B cell (primary cell): ENCODE measurements around the gene DDRGK1. TPM values are rescaled to one million over a fixed set of nuclear protein-coding genes. Genes with fewer than 3 reads are reported as not detected.

Source experiments
- ATAC-seq: fragments of 200-7000 bp; cut with Tn5 transposase; one replicate; pipeline ENCODE4 v1.10.0; 2021; ENCODE audit warnings: low read depth, mild to moderate bottlenecking, moderate number of reproducible peaks, moderate library complexity
- CTCF ChIA-PET: fragments of 350-600 bp; sonication (Branson Sonifier 250); formaldehyde crosslinking; loops from one replicate; lab custom pipeline; 2021; ENCODE audit warnings: antibody characterized with exemption, inconsistent platforms; lab: Charles Lee
- POLR2A ChIA-PET: fragments of 350-600 bp; sonication (Branson Sonifier 250); formaldehyde crosslinking; loops from one replicate; lab custom pipeline; 2021; ENCODE audit warnings: antibody characterized with exemption; lab: Charles Lee
- DNase-seq: peaks from one replicate; pipeline ENCODE4 v3.0.0; 2013
- H2AFZ ChIP-seq: 2 replicates; pipeline ENCODE4 v1.6.1; 2012; ENCODE audit warnings: mild to moderate bottlenecking, low read depth, low read length; ENCODE audit not compliant: insufficient read depth, poor library complexity, severe bottlenecking
- H3K27ac ChIP-seq, 2 donors: 1 replicate in 1 of 2; 2 replicates in 1 of 2; pipeline ENCODE4 v1.5.1; 2012 to 2013; ENCODE audit warnings: low read length in 2 of 2, mild to moderate bottlenecking in 2 of 2, moderate library complexity in 1 of 2
- H3K27me3 ChIP-seq, 4 experiments: fragments of 200-600 bp in 1 of 4; sonication (generic) in 1 of 4; replicated peaks in 1 of 4; 1 replicate in 2 of 4; 2 replicates in 2 of 4; pipeline versions ENCODE4 v1.6.1 to v1.7.0; 2013 to 2016; ENCODE audit warnings: low read length in 3 of 4, mild to moderate bottlenecking in 2 of 4, mixed read lengths in 1 of 4, moderate library complexity in 1 of 4; ENCODE audit not compliant: insufficient read depth in 4 of 4, control insufficient read depth in 3 of 4; ENCODE audit errors: control extremely low read depth in 1 of 4
- H3K36me3 ChIP-seq, 2 experiments: replicated peaks in 1 of 2; 1 replicate in 1 of 2; 2 replicates in 1 of 2; pipeline versions ENCODE4 v1.6.1 to v1.7.1; 2013; ENCODE audit warnings: low read length in 1 of 2; ENCODE audit not compliant: insufficient read depth in 2 of 2, control insufficient read depth in 1 of 2; ENCODE audit errors: control extremely low read depth in 1 of 2, extremely low read depth in 1 of 2
- H3K4me1 ChIP-seq, 2 donors: fragments of 200-600 bp in 1 of 2; sonication (generic) in 1 of 2; 1 replicate in 1 of 2; 2 replicates in 1 of 2; pipeline versions ENCODE4 v1.5.1 to v1.6.1; 2013 to 2017; ENCODE audit warnings: low read length in 2 of 2; ENCODE audit not compliant: control insufficient read depth in 2 of 2, insufficient read depth in 2 of 2
- H3K4me2 ChIP-seq: replicated peaks from 2 replicates; pipeline ENCODE3; 2012; ENCODE audit warnings: mild to moderate bottlenecking, low read depth, low read length; ENCODE audit not compliant: poor library complexity, severe bottlenecking
- H3K4me3 ChIP-seq, 5 experiments: fragments of 200-600 bp in 1 of 5; sonication (generic) in 1 of 5; 1 replicate in 3 of 5; 2 replicates in 2 of 5; pipeline versions ENCODE4 v1.5.1 to v1.7.0; 2011 to 2016; ENCODE audit warnings: low read length in 4 of 5, mild to moderate bottlenecking in 4 of 5, low read depth in 2 of 5, control low read depth in 1 of 5, moderate library complexity in 1 of 5; ENCODE audit not compliant: insufficient read depth in 1 of 5; ENCODE audit errors: control extremely low read depth in 1 of 5, extremely low read depth in 1 of 5
- H3K79me2 ChIP-seq: fragments of 200-600 bp; sonication (generic); one replicate; pipeline ENCODE4 v1.6.0; 2016; ENCODE audit warnings: low read length; ENCODE audit not compliant: control insufficient read depth, insufficient read depth
- H3K9ac ChIP-seq: fragments of 200-600 bp; sonication (generic); 2 replicates; pipeline ENCODE4 v1.6.1; 2017; ENCODE audit warnings: mild to moderate bottlenecking, low read length, moderate library complexity
- H3K9me3 ChIP-seq, 3 donors: one replicate each; pipeline versions ENCODE4 v1.6.1 to v1.7.1; 2013; ENCODE audit warnings: low read length in 2 of 3; ENCODE audit not compliant: control insufficient read depth in 2 of 3, insufficient read depth in 1 of 3; ENCODE audit errors: control extremely low read depth in 1 of 3
- H4K20me1 ChIP-seq: 2 replicates; pipeline ENCODE4 v1.6.0; 2012; ENCODE audit warnings: mild to moderate bottlenecking, low read length; ENCODE audit not compliant: insufficient read depth, control insufficient read depth, poor library complexity, severe bottlenecking
- H3K27ac Mint-ChIP-seq: one replicate; pipeline ENCODE4 v1.8.0; 2021; ENCODE audit warnings: mixed read lengths
- H3K27me3 Mint-ChIP-seq: one replicate; pipeline ENCODE4 v1.8.0; 2021; ENCODE audit warnings: mixed read lengths
- H3K4me1 Mint-ChIP-seq: one replicate; pipeline ENCODE4 v1.8.0; 2021; ENCODE audit warnings: mixed read lengths
- H3K4me3 Mint-ChIP-seq: one replicate; pipeline ENCODE4 v1.8.0; 2021; ENCODE audit warnings: mixed read lengths
- H3K9me3 Mint-ChIP-seq: one replicate; pipeline ENCODE4 v1.8.0; 2022; ENCODE audit warnings: mixed read lengths; ENCODE audit not compliant: insufficient read depth
- EZH2 ChIP-seq: IDR thresholded peaks from 2 replicates; pipeline ENCODE4 v1.6.1; 2012; ENCODE audit warnings: borderline replicate concordance, low read depth, mild to moderate bottlenecking, moderate library complexity, low read length; ENCODE audit not compliant: insufficient read depth, poor library complexity, severe bottlenecking
- WGBS: methylation state at CpG from one replicate; pipeline ENCODE4 v1.1.5; 2013; ENCODE audit warnings: missing lambda C conversion rate; ENCODE audit not compliant: insufficient coverage; 5-methylcytosine and 5-hydroxymethylcytosine counted together
- intact Hi-C: fragments of 100-400 bp; cut with micrococcal nuclease; formaldehyde crosslinking; loops from one replicate; pipeline ENCODE4 v1.10.0; 2022
- polyA plus RNA-seq: library from polyadenylated mRNA; depleted of rRNA; stranded (reverse); fragments of >200 nt; gene quantifications from 2 replicates; pipeline ENCODE4 v1.2.3, GENCODE V29; 2012
- total RNA-seq, 2 donors: library from RNA; stranded (reverse); fragments of 120-200 nt in 1 of 2; gene quantifications; 1 replicate in 1 of 2; 2 replicates in 1 of 2; pipeline versions ENCODE4 v1.2.3 to v1.2.4, GENCODE V29; 2013 to 2022
- TF ChIP-seq, protein P1 (sequence below): fragments of 200-600 bp; IDR thresholded peaks from one replicate; pipeline ENCODE4 v1.8.0; 2022; ENCODE audit warnings: antibody characterized with exemption, mild to moderate bottlenecking

Gene DDRGK1
- total and polyA plus RNA-seq, 2 donors (not counting 1 experiment from before 2014, with no cell fraction given) = 35.6 to 51.9 TPM

DNA sequence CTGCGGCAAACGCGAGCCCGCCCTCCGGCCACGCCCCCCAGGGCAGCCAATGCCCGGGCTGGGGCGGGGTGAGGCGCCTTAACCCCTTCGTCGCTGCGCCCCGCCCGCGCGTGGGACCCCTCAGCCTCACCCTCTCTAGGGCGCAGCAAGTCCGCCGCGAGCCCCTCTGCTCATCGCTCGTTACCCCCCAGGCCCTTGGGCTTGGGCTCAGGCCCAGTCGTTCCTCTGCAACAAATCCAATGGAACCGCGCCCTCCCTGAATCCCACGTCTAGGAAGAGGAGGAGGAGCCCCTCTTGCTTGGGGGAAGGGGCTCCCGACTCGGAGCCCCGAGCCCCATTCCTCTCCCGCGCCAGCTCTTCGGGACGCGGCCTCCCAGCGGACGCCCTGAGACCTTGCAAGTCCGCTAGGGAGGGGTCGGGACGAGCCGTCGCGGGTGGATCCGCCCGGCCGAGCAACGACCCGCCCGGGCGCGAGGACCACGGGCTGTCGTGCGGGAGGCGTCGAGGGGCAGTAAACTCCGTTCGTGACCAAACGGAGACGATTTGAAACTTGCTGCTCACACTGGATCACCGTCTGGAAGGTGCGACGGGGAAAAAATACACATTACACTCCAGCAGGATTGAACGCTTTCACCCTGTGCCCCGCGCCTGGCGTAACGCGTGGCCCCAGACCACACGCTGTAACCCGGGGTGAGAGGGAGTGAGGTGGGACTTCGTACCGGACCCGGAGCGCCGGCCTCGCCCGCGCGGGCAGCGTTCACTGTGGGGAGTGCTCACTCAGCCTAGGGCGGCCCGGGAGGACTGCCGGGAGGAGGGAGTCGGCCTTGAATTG lies 30.7 kb downstream of the DDRGK1 start:
- Histone ChIP-seq H3K9me3 (peaks cover 0 to 14% (median 0%) of the 10 kb centered on the region in 3 donors), H3K27me3 (peaks cover 0 to 39% (median 25%) of the 10 kb centered on the region in 4 experiments), H3K4me3 (peak overlapping the region; percentile 34 to 94 (median 79)), H2AFZ (peak overlapping the region; percentile 79), H3K4me1 (peaks cover 18 to 19% of the 10 kb centered on the region in 2 donors), H3K9ac (peak overlapping the region; percentile 99), H3K27ac (no peak overlapping the region), H3K79me2 (no peaks in the 10 kb centered on the region), H3K4me2 (peak overlapping the region; percentile 100), H3K36me3 (no peaks in the 10 kb centered on the region), H4K20me1 (no peaks in the 10 kb centered on the region)
- intact Hi-C loops = loop anchor here (1.0 to 2.0 kb wide), 4 partner anchors 15 to 297 kb away; partner anchors contain the start of genes ATRN, DDRGK1, FASTKD5 and UBOX5
- ChIA-PET POLR2A (no interaction called here), CTCF (no interaction called here)
- Mint-ChIP-seq H3K4me3 (peak overlapping the region; percentile 87), H3K4me1 (peaks cover 17% of the 10 kb centered on the region), H3K27ac (peak overlapping the region; percentile 73), H3K9me3 (no peaks in the 10 kb centered on the region), H3K27me3 (peaks cover 43% of the 10 kb centered on the region)
- TF ChIP-seq, protein P1, sequence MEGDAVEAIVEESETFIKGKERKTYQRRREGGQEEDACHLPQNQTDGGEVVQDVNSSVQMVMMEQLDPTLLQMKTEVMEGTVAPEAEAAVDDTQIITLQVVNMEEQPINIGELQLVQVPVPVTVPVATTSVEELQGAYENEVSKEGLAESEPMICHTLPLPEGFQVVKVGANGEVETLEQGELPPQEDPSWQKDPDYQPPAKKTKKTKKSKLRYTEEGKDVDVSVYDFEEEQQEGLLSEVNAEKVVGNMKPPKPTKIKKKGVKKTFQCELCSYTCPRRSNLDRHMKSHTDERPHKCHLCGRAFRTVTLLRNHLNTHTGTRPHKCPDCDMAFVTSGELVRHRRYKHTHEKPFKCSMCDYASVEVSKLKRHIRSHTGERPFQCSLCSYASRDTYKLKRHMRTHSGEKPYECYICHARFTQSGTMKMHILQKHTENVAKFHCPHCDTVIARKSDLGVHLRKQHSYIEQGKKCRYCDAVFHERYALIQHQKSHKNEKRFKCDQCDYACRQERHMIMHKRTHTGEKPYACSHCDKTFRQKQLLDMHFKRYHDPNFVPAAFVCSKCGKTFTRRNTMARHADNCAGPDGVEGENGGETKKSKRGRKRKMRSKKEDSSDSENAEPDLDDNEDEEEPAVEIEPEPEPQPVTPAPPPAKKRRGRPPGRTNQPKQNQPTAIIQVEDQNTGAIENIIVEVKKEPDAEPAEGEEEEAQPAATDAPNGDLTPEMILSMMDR = peak; percentile 30
- TF ChIP-seq EZH2 = peak; percentile 61
- ATAC-seq (peak; percentile 90), DNase-seq (no peak)
- WGBS = under 1% methylated on average over 78 of the region's 84 CpGs
